HG02678 (cell line): ENCODE data around the gene CMTR1.
"Not testable (repeated sequence)": the region's sequence is repeated elsewhere in the genome, so short reads cannot be mapped to it uniquely, and the experiment has no call there.

Experiments
- ATAC-seq: cut with Tn5 transposase; IDR thresholded peaks from one replicate; pipeline ENCODE4 v1.9.1; 2021; ENCODE audit warnings: mild to moderate bottlenecking, moderate library complexity; ENCODE audit not compliant: unreplicated experiment

CMTR1 gene, protein sequence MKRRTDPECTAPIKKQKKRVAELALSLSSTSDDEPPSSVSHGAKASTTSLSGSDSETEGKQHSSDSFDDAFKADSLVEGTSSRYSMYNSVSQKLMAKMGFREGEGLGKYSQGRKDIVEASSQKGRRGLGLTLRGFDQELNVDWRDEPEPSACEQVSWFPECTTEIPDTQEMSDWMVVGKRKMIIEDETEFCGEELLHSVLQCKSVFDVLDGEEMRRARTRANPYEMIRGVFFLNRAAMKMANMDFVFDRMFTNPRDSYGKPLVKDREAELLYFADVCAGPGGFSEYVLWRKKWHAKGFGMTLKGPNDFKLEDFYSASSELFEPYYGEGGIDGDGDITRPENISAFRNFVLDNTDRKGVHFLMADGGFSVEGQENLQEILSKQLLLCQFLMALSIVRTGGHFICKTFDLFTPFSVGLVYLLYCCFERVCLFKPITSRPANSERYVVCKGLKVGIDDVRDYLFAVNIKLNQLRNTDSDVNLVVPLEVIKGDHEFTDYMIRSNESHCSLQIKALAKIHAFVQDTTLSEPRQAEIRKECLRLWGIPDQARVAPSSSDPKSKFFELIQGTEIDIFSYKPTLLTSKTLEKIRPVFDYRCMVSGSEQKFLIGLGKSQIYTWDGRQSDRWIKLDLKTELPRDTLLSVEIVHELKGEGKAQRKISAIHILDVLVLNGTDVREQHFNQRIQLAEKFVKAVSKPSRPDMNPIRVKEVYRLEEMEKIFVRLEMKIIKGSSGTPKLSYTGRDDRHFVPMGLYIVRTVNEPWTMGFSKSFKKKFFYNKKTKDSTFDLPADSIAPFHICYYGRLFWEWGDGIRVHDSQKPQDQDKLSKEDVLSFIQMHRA

DNA sequence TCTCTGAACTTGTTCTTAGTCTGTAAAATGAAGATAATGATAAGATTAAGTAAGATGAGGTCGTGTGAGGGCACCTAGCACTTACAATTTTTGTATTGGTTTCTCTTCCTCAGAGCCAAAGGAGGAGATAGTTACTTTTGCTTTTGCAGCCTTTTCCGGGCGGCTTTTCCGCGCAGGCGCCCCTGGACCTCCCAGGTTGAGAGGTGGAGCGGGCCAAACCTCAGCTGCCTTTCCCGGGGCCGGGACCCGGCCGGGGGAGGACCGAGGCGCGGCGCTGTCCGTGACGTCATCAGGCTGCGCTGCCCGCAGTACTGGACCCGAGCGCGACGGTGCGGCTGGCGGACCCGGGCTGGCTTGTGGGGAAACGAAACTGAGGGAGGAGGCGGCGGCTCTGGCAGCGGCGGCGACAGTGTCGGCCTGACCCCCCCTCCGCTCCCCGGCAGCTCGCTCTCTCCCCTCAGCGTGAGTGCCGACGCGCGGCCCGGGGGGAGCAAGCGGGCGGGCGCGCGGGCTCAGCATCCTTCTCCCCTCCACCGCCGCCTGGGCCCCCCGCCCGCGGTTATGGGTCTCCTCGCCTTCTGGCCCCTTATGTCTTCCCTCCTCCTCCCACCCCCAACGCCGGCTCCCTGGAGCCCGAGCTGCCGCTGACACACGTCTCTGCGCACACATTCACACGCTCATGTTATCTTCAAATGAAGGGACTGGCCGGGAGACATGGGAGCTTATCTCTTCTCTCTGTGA, at the start of gene CMTR1:
CMTR1 (plus strand) TSS at position 306 of the 741 bp plus-strand sequence. CDS start 2,409 bp downstream, outside the sequence.
- ATAC-seq, result peak; percentile 88

DNA sequence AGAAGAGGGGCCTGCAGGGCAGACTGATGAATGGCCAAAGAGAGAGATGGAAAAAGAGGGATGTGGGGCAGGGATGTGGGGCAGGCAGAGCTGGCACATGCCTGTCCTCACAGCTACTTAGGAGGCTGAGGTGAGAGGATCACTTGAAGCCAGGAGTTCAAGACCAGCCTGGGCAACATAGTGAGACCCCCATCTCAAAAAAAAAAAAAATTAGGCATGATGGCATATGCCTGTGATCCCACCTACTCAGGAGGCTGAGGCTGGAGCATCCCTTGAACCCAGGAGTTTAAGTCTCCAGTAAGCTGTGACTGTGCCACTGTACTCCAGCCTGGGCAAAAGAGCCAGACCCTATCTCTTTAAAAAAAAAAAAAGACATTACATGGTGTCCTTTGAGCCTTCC, 44.4 kb upstream of the CMTR1 start:
- no peak for ATAC-seq

DNA sequence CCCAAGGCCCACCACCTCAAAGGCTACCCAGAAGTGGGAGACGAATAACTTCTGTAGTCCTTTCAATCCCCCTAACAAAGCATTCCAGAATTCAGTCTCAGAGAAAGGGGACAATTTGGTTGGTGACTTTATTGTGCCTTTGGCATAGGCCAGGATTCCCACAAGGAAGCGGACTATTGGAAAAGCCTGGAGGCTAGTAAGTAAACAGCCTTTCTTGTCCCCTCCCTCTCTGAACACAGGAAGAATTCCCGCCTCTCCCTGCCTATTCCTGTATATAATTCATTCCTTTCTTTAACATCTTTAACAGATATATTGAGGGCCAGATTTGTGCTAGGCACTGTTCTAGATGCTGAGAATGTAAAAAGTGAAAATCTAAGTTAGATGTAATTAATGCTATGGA, 43.2 kb upstream of the CMTR1 start:
- no peak for ATAC-seq

DNA sequence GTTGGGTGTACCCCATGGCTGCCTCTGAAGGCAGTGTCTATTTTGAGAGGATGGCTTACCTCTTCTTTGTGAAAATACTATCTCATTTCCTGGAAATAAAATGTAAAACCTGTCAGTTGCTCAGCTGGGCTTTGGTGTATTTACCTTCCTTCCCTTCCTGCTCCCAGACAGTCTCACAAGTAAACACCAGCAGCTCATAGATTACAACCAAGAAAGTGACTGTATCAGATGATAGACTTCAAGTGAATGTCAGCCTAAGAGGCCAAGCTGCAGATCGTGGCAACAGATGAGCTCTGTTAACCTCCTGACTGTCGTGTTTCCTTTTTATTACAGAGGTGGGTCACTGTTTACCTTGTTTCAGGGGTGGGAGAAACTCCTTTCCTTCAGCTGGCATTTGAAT, 41.9 kb upstream of the CMTR1 start:
- no peak for ATAC-seq

DNA sequence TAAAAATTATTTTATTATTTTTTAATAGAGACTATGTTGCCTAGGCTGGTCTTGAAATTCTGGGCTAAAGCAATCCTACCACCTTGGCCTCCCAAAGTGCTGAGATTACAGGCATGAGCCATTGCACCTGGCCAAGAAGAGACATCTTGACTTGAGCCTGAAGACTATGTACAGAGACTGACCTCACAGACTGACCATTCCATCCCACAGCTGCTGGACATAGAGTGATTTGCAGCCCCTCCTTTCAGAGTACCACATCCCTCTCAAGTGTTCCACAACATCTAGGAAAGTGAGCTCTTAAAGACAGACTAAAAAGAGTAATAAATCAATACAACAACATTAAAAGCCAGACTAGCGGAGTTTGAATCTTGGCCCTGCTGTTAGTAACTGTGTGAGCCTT, 40.2 kb upstream of the CMTR1 start:
- no peak for ATAC-seq

DNA sequence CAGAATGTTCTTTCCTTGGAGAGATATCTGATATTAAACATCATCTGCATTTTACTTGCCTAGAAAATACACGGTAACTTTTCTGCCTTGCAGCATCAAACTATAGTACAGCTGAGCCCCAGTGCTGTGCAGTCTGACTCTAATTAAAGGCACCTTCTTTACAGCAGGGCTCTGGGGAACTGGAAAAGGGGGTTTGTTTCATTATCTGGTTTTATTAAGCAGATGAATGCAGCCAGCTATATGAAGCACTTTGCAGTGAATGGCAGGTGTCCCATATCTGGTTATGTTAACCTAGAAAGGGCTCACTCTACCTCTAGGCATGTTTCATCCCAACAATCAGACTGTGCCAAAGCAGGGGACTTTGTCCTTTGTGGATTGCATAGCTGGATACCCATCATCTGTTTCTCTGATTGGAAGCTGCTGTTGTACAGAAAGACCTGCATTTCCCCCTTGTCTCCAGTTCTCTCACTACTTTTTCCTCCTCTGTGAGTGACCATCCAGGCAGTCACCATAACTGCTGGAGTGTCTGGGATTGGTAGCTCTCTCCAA, 39.6 kb upstream of the CMTR1 start:
- no peak for ATAC-seq

DNA sequence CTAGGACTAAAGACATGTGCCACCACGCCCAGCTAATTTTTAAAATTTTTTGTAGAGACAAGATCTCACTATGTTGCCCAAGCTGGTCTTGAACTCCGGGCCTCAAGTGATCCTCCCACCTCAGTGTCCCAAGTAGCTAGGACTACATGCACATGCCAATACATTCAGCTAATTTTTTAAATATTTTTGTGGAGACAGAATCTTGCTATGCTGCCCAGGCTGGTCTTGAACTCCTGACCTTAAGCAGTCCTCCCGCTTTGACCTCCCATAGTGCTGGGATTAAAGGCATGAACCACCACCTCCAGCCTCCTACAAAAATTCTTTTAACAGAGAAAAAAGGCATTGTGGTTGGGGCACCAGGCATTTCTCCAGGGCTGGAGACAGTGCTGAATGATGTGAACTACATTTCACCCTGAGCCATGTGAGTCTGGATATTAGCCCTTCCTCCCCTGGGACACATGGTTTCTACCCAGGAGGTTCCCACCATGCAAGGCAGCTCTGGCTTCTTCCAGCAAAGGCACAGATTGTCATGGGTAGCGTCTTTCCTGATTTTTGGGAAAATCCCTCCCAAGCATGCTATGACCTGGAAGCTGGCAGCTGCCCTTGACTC, 36.3 kb upstream of the CMTR1 start:
- ATAC-seq, result no peak

DNA sequence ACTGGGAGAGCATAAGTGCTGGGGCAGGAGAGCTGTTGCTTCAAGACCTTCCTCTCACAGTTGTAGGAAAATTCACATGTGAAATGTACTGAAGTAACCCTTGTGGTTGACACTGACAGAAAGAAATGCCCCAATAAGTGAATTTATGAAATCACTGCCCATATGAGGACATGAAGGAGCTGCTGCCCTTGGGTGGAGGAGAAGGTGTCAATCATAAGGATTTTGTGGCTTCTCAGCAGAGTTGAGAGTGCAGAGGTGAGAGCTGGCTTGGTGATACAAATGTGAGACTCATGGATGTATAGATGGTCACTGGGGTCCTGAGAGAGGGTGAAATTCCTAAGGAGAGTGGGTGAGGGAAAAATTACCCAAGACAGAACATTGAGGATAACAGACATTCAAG, 33.9 kb upstream of the CMTR1 start:
- ATAC-seq, result no peak

DNA sequence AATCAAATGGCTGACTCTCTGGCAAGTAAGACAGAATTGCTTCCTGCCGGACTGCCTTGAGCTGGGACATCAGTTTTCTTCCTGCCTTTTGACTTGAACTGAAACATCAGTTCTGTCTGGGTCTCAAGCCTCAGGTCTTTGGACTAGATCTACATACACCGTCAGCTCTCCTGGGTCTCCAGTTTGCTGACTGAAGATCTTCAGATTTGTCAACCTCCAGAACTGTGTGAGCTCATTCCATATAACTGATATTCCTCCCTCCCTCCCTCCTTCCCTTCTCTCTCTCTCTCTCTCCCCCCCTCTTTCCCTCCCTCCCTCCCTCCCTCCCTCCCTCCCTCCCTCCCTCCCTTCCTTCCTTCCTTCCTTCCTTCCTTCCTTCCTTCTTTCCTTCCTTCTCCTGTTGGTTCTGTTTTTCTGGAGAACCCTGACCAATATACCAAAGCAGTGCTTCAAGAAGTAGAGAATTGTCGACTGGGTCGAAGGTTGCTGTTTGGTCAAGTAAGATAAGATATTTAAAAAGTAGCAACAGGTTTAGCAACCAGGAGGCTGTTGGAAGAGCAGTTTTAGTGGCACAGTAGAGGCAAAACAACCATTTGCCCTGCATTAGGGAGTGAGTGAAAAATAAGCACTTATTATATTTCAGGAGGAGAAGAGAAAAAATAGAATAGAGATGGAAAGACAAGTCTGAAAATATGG, 33.1 kb upstream of the CMTR1 start:
- ATAC-seq, result no peak

DNA sequence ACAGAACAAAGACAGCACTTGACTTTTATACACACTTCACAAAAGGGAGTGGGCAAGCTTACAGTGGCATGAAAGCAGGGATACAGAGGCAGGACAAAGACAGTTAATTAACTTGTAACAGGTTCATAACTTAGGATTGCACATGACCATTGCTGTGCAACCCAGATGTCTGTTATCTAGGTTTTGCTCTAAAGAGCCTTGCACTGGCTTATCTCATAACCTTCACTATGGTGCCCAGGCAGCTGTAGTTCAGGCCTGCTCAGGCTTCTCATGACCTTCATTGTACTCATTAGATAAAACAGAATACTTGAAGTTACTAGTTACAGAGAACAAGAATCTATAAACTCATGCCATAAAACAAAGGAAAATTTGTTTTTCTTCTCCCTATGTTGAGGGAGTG, 31.4 kb upstream of the CMTR1 start:
- not testable (repeated sequence) for ATAC-seq

DNA sequence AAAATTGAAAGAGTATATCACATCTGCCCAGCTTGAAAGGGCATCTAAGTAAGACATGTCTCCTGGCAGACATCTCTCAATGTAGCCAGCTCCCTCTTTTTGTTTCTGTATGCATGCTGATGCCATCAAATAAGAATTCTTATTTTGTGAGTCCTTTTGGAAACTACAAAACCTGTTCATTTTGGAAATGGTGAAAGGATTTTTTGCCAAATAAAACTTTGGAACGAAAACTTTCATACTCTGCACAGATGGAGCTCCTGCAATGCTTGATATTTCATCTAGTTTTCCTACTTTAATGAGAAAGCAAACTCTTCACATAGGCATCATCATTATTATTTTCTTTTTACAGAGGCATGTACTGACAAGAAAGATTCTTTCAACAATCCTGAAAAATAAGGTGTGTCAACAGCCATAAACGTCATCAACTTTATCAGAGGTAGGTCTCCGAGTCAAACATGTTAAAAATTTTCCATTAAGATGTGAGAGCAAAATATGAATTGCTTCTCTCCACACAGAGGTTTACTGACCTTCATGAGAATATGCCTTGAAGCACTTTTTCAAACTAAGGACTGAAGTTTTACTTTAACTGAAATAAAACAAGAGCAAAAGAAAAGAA, 26.2 kb upstream of the CMTR1 start:
- no peak for ATAC-seq

DNA sequence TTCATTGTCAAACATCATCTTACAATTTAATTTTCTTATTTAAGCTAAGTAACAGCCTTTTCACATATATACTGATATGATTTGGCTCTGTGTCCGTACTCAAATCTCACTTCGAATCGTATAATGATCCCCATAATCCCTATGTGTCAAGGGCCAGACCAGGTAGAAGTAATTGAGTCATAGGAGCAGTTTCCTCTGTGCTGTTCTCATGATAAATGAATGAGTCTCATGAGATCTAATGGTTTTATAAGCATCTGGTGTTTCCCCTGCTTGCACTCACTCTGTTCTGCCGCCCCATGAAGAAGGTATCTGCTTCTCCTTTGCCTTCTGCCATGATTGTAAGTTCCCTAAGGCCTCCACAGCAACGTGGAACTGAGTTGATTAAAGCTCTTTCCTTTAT, 25.1 kb upstream of the CMTR1 start:
- ATAC-seq, result no peak

DNA sequence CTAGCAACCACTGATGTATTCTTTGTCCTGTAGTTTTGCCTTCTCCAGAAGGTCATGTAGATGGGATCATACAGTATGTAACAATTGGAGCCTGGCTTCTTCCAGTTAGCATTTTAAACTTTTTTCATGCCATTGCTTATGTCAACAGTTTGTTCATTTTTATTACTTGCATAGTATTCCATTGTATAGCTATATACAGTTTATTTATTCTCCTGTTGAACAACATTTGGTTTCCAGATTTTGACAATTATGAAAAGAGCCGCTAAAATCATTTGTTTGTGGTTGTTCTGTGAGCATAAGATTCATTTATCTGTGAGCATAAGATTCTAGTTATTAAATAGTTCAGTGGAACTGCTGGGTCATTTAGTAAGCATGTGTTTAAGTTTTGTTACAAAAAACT, 23.5 kb upstream of the CMTR1 start:
- ATAC-seq, result no peak

DNA sequence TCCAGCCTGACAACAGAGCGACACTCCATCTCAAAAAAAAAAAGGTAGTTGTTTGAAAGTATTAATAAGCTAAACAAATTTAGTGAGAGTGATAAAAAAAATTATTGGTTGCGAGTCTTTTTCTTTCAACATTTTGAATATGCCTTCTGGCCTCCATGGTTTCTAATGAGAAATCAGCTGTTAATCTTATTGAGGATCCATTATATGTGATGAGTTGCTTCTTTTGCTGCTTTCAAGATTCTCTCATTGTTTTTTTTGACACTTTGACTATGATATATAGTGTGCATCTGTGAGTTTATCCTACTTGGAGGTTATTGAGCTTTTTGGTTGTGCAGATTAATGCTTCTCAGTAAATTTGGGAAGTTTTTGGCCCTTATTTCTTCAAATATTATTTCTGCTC, 15.6 kb upstream of the CMTR1 start:
- no peak for ATAC-seq

DNA sequence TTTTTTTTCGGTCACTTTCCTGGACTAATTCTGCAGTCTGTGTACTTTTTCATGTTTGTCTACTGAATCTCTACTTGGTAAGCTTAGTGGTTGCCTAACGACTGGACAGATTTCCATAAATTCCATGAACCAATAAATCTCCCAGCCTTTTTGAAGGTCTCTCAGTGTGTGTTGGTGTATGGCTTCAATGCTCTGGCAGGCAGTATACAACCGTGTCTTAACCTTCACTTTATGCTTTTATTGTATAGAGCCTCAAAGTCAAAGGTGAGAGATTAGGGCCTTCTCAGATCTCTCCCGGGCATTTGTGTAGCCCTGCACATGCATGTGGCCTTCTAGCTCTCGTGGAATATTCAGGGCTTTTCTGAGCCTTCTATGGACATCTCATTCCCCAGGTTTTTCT, 14.3 kb upstream of the CMTR1 start:
- no peak for ATAC-seq

DNA sequence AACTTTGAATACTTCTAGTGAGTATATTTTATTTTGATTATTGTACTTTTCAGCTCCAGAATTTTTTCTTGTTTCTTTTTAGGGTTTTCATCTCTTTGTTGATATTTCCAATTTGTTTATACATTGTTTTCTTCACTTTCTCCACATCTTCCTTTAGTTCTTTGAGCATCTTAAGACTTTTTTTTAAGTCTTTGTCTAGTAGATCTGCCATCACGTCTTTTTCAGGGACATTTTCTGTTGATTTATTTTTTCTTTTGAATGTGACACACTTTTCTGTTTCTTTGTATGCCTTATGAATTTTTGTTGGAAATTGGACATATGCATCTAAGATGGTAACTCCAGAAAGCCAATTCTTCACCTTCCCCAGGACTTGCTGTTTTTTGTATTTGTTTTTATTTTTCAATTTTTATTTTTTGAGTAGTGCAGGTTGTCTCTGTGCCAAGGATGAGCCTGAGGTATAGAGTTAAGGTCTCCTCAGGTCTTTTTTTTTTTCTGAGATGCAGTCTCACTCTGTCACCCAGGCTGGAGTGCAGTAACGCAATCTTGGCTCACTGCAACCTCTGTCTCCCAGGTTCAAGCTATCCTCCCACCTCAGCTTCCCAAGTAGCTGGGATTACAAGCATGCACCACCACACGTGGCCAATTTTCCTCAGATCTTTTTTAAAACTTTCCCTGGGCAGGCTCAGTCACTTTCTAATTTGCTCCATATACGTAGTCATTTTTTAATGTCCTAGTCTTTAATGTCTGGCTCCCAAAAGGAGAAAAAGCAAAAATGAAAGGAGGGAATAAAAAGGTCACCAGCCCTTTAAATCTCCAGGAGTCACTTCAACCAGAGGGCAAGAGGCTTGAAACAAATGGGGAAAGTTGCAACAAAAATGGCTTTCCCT, 6.7 kb upstream of the CMTR1 start:
- no peak for ATAC-seq

DNA sequence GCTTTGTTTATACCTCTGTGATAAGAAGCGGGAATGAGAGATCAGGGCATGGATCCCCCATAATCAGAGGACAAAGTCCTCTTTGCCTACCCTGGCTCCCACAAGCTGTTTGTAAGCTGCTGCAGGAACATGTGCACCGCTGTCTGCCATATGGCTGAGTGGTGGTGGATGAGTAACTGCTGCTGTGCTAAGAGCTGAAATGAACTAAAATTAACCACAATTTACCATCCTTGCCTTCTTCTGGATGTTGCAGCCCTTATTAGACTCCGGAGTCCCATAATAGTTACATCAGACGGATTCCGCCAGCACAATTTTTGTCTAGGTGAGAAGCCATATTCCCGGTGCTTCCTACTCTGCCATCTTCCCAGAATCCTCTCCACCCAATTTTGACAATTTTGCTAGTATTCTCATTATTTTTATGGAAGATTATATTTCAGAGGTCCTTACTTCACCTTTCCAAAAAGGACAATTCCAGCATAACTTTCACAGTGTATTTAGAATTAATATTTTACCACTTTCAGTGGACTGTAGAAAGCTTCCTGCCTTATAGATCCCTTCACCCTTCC, 6.0 kb upstream of the CMTR1 start:
- no peak for ATAC-seq

DNA sequence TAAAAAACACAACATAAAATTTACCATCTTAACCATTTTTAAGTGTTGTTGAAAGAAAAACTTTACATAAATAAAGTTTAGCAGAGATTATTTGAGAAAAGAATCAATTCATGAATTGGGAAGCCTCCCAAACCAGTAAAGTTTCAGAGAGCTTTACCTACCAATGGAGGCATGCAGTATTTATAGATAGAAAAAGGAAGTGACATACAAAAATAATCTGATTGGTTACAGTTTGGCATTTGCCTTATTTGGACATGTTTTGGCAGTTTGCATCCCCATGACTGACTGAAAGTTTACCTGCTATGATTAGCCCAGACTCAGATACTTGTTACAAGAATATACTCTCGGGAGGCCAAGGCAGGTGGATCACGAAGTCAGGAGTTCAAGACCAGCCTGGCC, 3.7 kb upstream of the CMTR1 start:
- no peak for ATAC-seq

DNA sequence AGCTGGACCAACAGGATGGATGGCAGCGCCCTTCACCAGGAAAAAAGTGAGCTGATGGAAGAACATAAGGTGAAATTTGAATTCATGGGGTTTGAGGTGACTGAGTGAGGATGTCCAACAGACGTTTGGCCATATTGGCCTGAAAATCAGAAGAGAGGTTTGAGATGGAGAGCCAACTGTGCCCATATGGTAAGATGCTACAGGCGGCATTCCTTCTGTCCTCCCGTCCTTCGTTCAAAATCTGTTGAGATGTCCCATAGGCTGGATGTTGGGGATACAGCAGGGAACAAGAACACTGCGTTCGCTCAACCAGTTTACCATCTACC, 468 bp upstream of the CMTR1 start:
- ATAC-seq, result peak; percentile 1
